ENCODE measurements around the gene TCF19. TPM values are rescaled to one million over a fixed set of nuclear protein-coding genes. Genes with fewer than 3 reads are reported as not detected.
A peak's percentile ranks its signal among the peaks of the same experiment; 100 is the strongest.

TCF19 gene
- total RNA-seq, 1 experiment from 2014 or later = 26.0 TPM

GRCh38 chr6:31114970-31115849 lies 43.2 kb upstream of the TCF19 start:
- CTCF ChIA-PET = interaction anchor here (0.6 to 3.3 kb wide), 16 partner anchors 9 to 459 kb away, joined by 3 to 45 read pairs (median 4); partner anchors contain the start of gene VARS2

GRCh38 chr6:31115941-31116560 lies 42.3 kb upstream of the TCF19 start:
- POLR2A ChIA-PET (ENCODE audit: unreplicated experiment) = interaction anchor here (0.6 to 0.7 kb wide), 3 partner anchors 15 to 73 kb away, joined by 3 to 4 read pairs (median 4); no protein-coding TSS in a partner anchor
- CTCF ChIA-PET = interaction anchor here (0.6 to 3.3 kb wide), 7 partner anchors 10 to 385 kb away, joined by 3 to 45 read pairs (median 4); no protein-coding TSS in a partner anchor

More at GRCh38 chr6:31114970-31115849, 43.2 kb upstream of the TCF19 start:
- H3K9me3 ChIP-seq (ENCODE audit: insufficient read depth, low read depth) = no peaks in the 10 kb centered on the region
- H3K4me1 ChIP-seq (replicated peaks; ENCODE audit: insufficient read depth) = peaks cover 43% of the 10 kb centered on the region
- intact Hi-C loops (cut with micrococcal nuclease; ENCODE audit: unreplicated experiment) = loop anchor here (1.0 kb wide), 1 partner anchor 28 kb away; no protein-coding TSS in a partner anchor
- no peaks in the 10 kb centered on the region for H3K9me2 ChIP-seq (ENCODE audit: insufficient read depth)
- TF ChIP-seq EZH2 (IDR thresholded peaks at IDR 0.05; ENCODE audit: low read depth) (no peak), CTCF (conservative IDR thresholded peaks at IDR 0.05) (peak; percentile 55; the same call in 1 of the 2 replicates)
- H3K79me2 ChIP-seq (ENCODE audit: low read depth) = peaks cover 13% of the 10 kb centered on the region
- no TSS peak for BruUV-seq (replicated peaks)
- peak overlapping the region; percentile 95 for H3K27ac ChIP-seq
- POLR2A ChIA-PET (ENCODE audit: unreplicated experiment) = interaction anchor here (0.5 to 1.0 kb wide), 11 partner anchors 14 to 606 kb away, joined by 3 to 19 read pairs (median 6); no protein-coding TSS in a partner anchor
- peak overlapping the region; percentile 67 for H2AFZ ChIP-seq
- no peaks in the 10 kb centered on the region for H4K20me1 ChIP-seq (ENCODE audit: insufficient read depth)
- no peaks in the 10 kb centered on the region for H3K27me3 ChIP-seq (ENCODE audit: insufficient read depth, low read depth)
- H3K36me3 ChIP-seq (ENCODE audit: low read depth) = no peaks in the 10 kb centered on the region
- H3K4me2 ChIP-seq = peak overlapping the region; percentile 86
- peaks cover 11% of the 10 kb centered on the region for H3F3A ChIP-seq (ENCODE audit: insufficient read depth, low read depth)
- peak overlapping the region; percentile 58 for H3K4me3 ChIP-seq
- peak; percentile 56 to 76 for DNase-seq

More at GRCh38 chr6:31115941-31116560, 42.3 kb upstream of the TCF19 start:
- H3K4me1 ChIP-seq (replicated peaks; ENCODE audit: insufficient read depth) = peaks cover 43% of the 10 kb centered on the region
- peaks cover 11% of the 10 kb centered on the region for H3F3A ChIP-seq (ENCODE audit: insufficient read depth, low read depth)
- H3K9me2 ChIP-seq (ENCODE audit: insufficient read depth) = no peaks in the 10 kb centered on the region
- no peak overlapping the region for H2AFZ ChIP-seq
- peak overlapping the region; percentile 86 for H3K4me2 ChIP-seq
- H3K27ac ChIP-seq = peak overlapping the region; percentile 95
- H4K20me1 ChIP-seq (ENCODE audit: insufficient read depth) = no peaks in the 10 kb centered on the region
- BruUV-seq (replicated peaks) = TSS peak; percentile 26
- no peaks in the 10 kb centered on the region for H3K27me3 ChIP-seq (ENCODE audit: insufficient read depth, low read depth)
- peak overlapping the region; percentile 58; the same call in 1 of the 2 replicates for H3K4me3 ChIP-seq
- H3K9me3 ChIP-seq (ENCODE audit: insufficient read depth, low read depth) = no peaks in the 10 kb centered on the region
- intact Hi-C loops (cut with micrococcal nuclease; ENCODE audit: unreplicated experiment) = no loop called here
- no peaks in the 10 kb centered on the region for H3K36me3 ChIP-seq (ENCODE audit: low read depth)
- no peak for TF ChIP-seq CTCF (conservative IDR thresholded peaks at IDR 0.05)
- no peak for TF ChIP-seq EZH2 (IDR thresholded peaks at IDR 0.05; ENCODE audit: low read depth)
- no peak for DNase-seq
- H3K79me2 ChIP-seq (ENCODE audit: low read depth) = peaks cover 13% of the 10 kb centered on the region

Data from PC-9 (cell line).